ENCODE data around the gene RARB.

The RARB gene

GRCh38 chr3:25471081-25471768, 43.2 kb downstream of the RARB start:
- no peak for TF ChIP-seq CTCF (IDR thresholded peaks at IDR 0.05; ENCODE audit: extremely low read depth, missing control alignments)
- DNase-seq (ENCODE audit: low spot score) = no peak

GRCh38 chr3:25472153-25472552, 44.1 kb downstream of the RARB start:
- no peak for TF ChIP-seq CTCF (IDR thresholded peaks at IDR 0.05; ENCODE audit: extremely low read depth, missing control alignments)
- no peak for DNase-seq (ENCODE audit: low spot score)

GRCh38 chr3:25472731-25473130, 44.7 kb downstream of the RARB start:
- DNase-seq (ENCODE audit: low spot score) = no peak
- TF ChIP-seq CTCF (IDR thresholded peaks at IDR 0.05; ENCODE audit: extremely low read depth, missing control alignments) = no peak

- no peak for DNase-seq (ENCODE audit: low spot score)
- TF ChIP-seq CTCF (IDR thresholded peaks at IDR 0.05; ENCODE audit: extremely low read depth, missing control alignments) = no peak
Observed at GRCh38 chr3:25473246-25473645, 45.2 kb downstream of the RARB start.

- no peak for TF ChIP-seq CTCF (IDR thresholded peaks at IDR 0.05; ENCODE audit: extremely low read depth, missing control alignments)
- no peak for DNase-seq (ENCODE audit: low spot score)
Observed at GRCh38 chr3:25474052-25474451, 46.0 kb downstream of the RARB start.

GRCh38 chr3:25476639-25477038, 48.6 kb downstream of the RARB start:
- no peak for DNase-seq (ENCODE audit: low spot score)
- no peak for TF ChIP-seq CTCF (IDR thresholded peaks at IDR 0.05; ENCODE audit: extremely low read depth, missing control alignments)

- TF ChIP-seq CTCF (IDR thresholded peaks at IDR 0.05; ENCODE audit: extremely low read depth, missing control alignments) = no peak
- DNase-seq (ENCODE audit: low spot score) = no peak
Observed at GRCh38 chr3:25478211-25478757, 50.2 kb downstream of the RARB start.

All from GM20000 (cell line).